Keratinocyte (primary cell): Measurements from ENCODE around the gene PGLYRP4. TPM values are rescaled to one million over a fixed set of nuclear protein-coding genes. Genes with fewer than 3 reads are reported as not detected.

ENCODE experiments used
- DNase-seq: peaks from one replicate; pipeline ENCODE4 v3.0.0-alpha.2; 2011; ENCODE audit warnings: low read depth, missing footprints, low spot score
- FAIRE-seq: peaks from 2 replicates; lab custom pipeline; 2011; peaks lifted over from hg19 to GRCh38; lab: Jason Lieb, UNC
- H2AFZ ChIP-seq: 2 replicates; pipeline ENCODE4 v1.6.0; 2012; ENCODE audit warnings: low read length, control low read depth, inconsistent platforms; ENCODE audit not compliant: control insufficient read depth
- H3K27ac ChIP-seq: 2 replicates; pipeline ENCODE4 v1.5.1; 2011; ENCODE audit warnings: low read length; ENCODE audit not compliant: control insufficient read depth, insufficient read depth
- H3K27me3 ChIP-seq: 3 replicates; pipeline ENCODE4 v1.6.0; 2011; ENCODE audit warnings: low read length; ENCODE audit not compliant: control insufficient read depth, insufficient read depth; ENCODE audit errors: extremely low read depth
- H3K36me3 ChIP-seq, 2 experiments: 2 replicates in 1 of 2; 3 replicates in 1 of 2; pipeline ENCODE4 v1.5.1; 2011; ENCODE audit warnings: low read length in 2 of 2, mild to moderate bottlenecking in 1 of 2; ENCODE audit not compliant: control insufficient read depth in 2 of 2, insufficient read depth in 2 of 2; ENCODE audit errors: extremely low read depth in 1 of 2
- H3K4me1 ChIP-seq: 3 replicates; pipeline ENCODE4 v1.5.1; 2011; ENCODE audit warnings: low read length; ENCODE audit not compliant: control insufficient read depth, insufficient read depth; ENCODE audit errors: extremely low read depth
- H3K4me2 ChIP-seq: 3 replicates; pipeline ENCODE4 v1.6.0; 2011; ENCODE audit warnings: low read depth, low read length; ENCODE audit not compliant: control insufficient read depth, insufficient read depth; ENCODE audit errors: extremely low read depth
- H3K4me3 ChIP-seq, 3 experiments: fragments of 200-600 bp in 1 of 3; sonication (generic) in 1 of 3; 2 replicates in 2 of 3; 3 replicates in 1 of 3; pipeline ENCODE4 v1.5.1; 2011 to 2016; ENCODE audit warnings: low read length in 3 of 3, mild to moderate bottlenecking in 3 of 3, control low read depth in 2 of 3, inconsistent platforms in 1 of 3, low read depth in 1 of 3, mixed read lengths in 1 of 3, mixed run types in 1 of 3, moderate library complexity in 1 of 3; ENCODE audit not compliant: control insufficient read depth in 2 of 3, insufficient read depth in 2 of 3; ENCODE audit errors: extremely low read depth in 1 of 3
- H3K79me2 ChIP-seq: 2 replicates; pipeline ENCODE4 v1.6.0; 2012; ENCODE audit warnings: low read length; ENCODE audit not compliant: control insufficient read depth, insufficient read depth
- H3K9ac ChIP-seq: 3 replicates; pipeline ENCODE4 v1.6.0; 2011; ENCODE audit warnings: low read length; ENCODE audit not compliant: control insufficient read depth, insufficient read depth; ENCODE audit errors: extremely low read depth
- H3K9me1 ChIP-seq: 3 replicates; pipeline ENCODE4 v1.6.0; 2011; ENCODE audit warnings: low read length; ENCODE audit not compliant: control insufficient read depth, insufficient read depth; ENCODE audit errors: extremely low read depth
- H3K9me3 ChIP-seq: 2 replicates; pipeline ENCODE4 v1.5.1; 2012; ENCODE audit warnings: low read depth, low read length; ENCODE audit not compliant: control insufficient read depth
- H4K20me1 ChIP-seq: 3 replicates; pipeline ENCODE4 v1.6.0; 2011; ENCODE audit warnings: low read length; ENCODE audit not compliant: control insufficient read depth, insufficient read depth; ENCODE audit errors: extremely low read depth
- EZH2 ChIP-seq: IDR thresholded peaks from one replicate; pipeline ENCODE4 v1.6.1; 2012; ENCODE audit warnings: inconsistent platforms, mild to moderate bottlenecking, low read length, moderate library complexity
- dilution Hi-C: fragments of 300-500 bp; cut with MboI; formaldehyde crosslinking; loops from one replicate; pipeline ENCODE4 v1.7.0; 2020; ENCODE audit warnings: low sequenced_read_pairs; ENCODE audit not compliant: extremely low pct_ligation_motif_present
- polyA plus RNA-seq, 5 experiments: library from polyadenylated mRNA; depleted of rRNA in 3 of 5; stranded (reverse) in 3 of 5; stranded (forward) in 1 of 5; unstranded in 1 of 5; fragments of >200 nt; gene quantifications; 1 replicate in 1 of 5; 2 replicates in 3 of 5; 3 replicates in 1 of 5; pipeline versions ENCODE4 v1.2.1 to v1.2.3, GENCODE V29; 2011 to 2012; ENCODE audit warnings: missing spikeins in 2 of 5, low read depth in 1 of 5, low replicate concordance in 1 of 5
- TF ChIP-seq, protein P1 (sequence below), 3 experiments: IDR thresholded peaks in 1 of 3; conservative IDR thresholded peaks in 1 of 3; optimal IDR thresholded peaks in 1 of 3; 2 replicates in 2 of 3; 3 replicates in 1 of 3; pipeline versions ENCODE3 to v1.5.1; 2011; ENCODE audit warnings: low read length in 3 of 3, mild to moderate bottlenecking in 3 of 3, moderate library complexity in 2 of 3, control low read depth in 1 of 3, inconsistent platforms in 1 of 3; ENCODE audit not compliant: insufficient read depth in 2 of 3; ENCODE audit errors: extremely low read depth in 1 of 3

The PGLYRP4 gene
- polyA plus RNA-seq, 1 donor (not counting 4 experiments of a cell fraction or from before 2014, with no cell fraction given): 3.8 TPM

DNA sequence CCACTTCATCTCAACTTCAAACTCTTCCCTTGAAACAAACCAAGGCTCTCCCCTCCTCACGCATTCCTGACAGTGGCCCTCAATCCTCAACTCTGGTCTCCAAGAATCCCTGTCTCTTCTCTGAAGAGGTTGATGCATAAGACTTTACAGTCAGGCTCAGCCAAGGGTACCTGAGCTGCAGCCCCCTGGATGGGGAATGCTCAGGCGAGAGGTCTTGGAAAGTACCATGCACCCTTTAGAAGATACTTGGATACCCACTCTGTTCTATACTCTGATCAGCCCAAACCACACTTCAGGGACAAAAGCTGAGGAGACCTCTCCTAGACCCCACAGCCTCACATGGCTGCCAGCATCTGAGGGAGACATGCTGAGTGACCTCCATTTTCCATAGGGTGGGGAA is 35.4 kb downstream of the PGLYRP4 start:
- FAIRE-seq: no peak
- dilution Hi-C loops: no loop called here
- H3K36me3 ChIP-seq: no peaks in the 10 kb centered on the region
- no peaks in the 10 kb centered on the region for H3K4me1 ChIP-seq
- H3K9me1 ChIP-seq: no peaks in the 10 kb centered on the region
- DNase-seq: no peak
- H3K27ac ChIP-seq: no peak overlapping the region
- no peak overlapping the region for H2AFZ ChIP-seq
- no peak overlapping the region for H3K4me2 ChIP-seq
- H3K79me2 ChIP-seq: no peaks in the 10 kb centered on the region
- no peaks in the 10 kb centered on the region for H3K9me3 ChIP-seq
- no peaks in the 10 kb centered on the region for H4K20me1 ChIP-seq
- TF ChIP-seq, protein P1, sequence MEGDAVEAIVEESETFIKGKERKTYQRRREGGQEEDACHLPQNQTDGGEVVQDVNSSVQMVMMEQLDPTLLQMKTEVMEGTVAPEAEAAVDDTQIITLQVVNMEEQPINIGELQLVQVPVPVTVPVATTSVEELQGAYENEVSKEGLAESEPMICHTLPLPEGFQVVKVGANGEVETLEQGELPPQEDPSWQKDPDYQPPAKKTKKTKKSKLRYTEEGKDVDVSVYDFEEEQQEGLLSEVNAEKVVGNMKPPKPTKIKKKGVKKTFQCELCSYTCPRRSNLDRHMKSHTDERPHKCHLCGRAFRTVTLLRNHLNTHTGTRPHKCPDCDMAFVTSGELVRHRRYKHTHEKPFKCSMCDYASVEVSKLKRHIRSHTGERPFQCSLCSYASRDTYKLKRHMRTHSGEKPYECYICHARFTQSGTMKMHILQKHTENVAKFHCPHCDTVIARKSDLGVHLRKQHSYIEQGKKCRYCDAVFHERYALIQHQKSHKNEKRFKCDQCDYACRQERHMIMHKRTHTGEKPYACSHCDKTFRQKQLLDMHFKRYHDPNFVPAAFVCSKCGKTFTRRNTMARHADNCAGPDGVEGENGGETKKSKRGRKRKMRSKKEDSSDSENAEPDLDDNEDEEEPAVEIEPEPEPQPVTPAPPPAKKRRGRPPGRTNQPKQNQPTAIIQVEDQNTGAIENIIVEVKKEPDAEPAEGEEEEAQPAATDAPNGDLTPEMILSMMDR (optimal IDR thresholded peaks at IDR 0.05 in 1 of 3, IDR thresholded peaks at IDR 0.05 in 1 of 3, conservative IDR thresholded peaks at IDR 0.05 in 1 of 3; ENCODE audit: extremely low read depth in 1 of 3, insufficient read depth in 2 of 3, low read length in 3 of 3): no peak
- TF ChIP-seq EZH2: no peak
- H3K27me3 ChIP-seq: no peaks in the 10 kb centered on the region
- no peak overlapping the region for H3K9ac ChIP-seq
- H3K4me3 ChIP-seq: no peak overlapping the region

DNA sequence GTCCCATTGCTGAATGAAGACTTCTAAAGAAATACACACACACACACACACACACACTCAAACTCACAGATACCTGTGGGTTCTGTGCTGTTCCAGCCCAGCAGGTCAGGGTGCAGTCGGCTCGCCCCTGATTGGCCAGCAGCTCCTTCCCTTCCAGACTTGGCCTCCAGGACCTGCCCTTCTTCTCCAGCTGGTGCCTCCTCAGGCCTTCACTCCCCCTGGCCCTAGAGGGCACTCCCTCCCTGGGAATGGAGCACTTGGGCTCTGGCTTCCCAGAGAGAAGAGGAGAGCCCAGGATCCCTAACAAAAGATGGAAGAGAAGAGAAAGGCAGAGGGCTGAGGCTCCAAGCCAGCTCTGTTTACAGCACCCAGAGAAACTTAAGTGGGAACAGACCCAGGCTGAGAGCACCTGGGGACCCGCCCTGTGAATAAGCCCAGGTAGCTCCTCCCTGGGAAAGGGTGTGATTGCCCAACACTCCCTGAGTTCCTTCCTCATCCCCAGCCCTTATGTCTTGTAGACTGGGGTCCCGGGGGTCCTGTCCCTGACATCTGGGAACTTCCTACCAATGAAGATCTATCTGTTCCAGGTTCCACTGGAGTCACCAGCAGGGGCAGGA is 36.0 kb downstream of the PGLYRP4 start, which contains the start of gene PGLYRP3:
Gene PGLYRP3 (minus strand): TSS at position 383 of the 617 bp plus-strand sequence. CDS start 2,287 bp downstream, outside the sequence.
- no peak for TF ChIP-seq EZH2
- TF ChIP-seq, protein P1 (optimal IDR thresholded peaks at IDR 0.05 in 1 of 3, IDR thresholded peaks at IDR 0.05 in 1 of 3, conservative IDR thresholded peaks at IDR 0.05 in 1 of 3; ENCODE audit: extremely low read depth in 1 of 3, insufficient read depth in 2 of 3, low read length in 3 of 3): peak in 2 of 3 experiments; percentile 14 to 29
- no peak within 1 kb of the TSS for H3K9ac ChIP-seq
- no peaks in the 10 kb centered on the region for H3K79me2 ChIP-seq
- no peaks in the 10 kb centered on the region for H3K36me3 ChIP-seq
- no peaks in the 10 kb centered on the region for H3K27me3 ChIP-seq
- no peak within 1 kb of the TSS for H3K4me3 ChIP-seq
- H4K20me1 ChIP-seq: no peaks in the 10 kb centered on the region
- no peak within 1 kb of the TSS for H2AFZ ChIP-seq
- DNase-seq: no peak
- no peaks in the 10 kb centered on the region for H3K4me1 ChIP-seq
- no peak for FAIRE-seq
- dilution Hi-C loops: no loop called here
- no peaks in the 10 kb centered on the region for H3K9me3 ChIP-seq
- no peak within 1 kb of the TSS for H3K4me2 ChIP-seq
- H3K9me1 ChIP-seq: no peaks in the 10 kb centered on the region
- no peak within 1 kb of the TSS for H3K27ac ChIP-seq
